Lung (tissue), 12 donors: ENCODE results near the gene MTFR2. TPM values are rescaled to one million over a fixed set of nuclear protein-coding genes. Genes with fewer than 3 reads are reported as not detected.

ENCODE experiments used
- ATAC-seq: fragments of 200-7000 bp; cut with Tn5 transposase; one replicate; pipeline ENCODE4 v1.9.1; 2020; ENCODE audit warnings: moderate number of reproducible peaks; ENCODE audit not compliant: insufficient read depth, low FRiP score
- DNase-seq, 3 donors: peaks; one replicate each; pipeline ENCODE4 v3.0.0-alpha.2; 2013 to 2017
- H3K27ac ChIP-seq, 2 donors: one replicate each; pipeline ENCODE4 v1.5.1; 2013; ENCODE audit warnings: mild to moderate bottlenecking in 2 of 2, moderate library complexity in 2 of 2, control low read depth in 1 of 2, inconsistent platforms in 1 of 2, low read depth in 1 of 2, low read length in 1 of 2
- H3K27me3 ChIP-seq, 3 donors: one replicate each; pipeline ENCODE4 v1.5.1; 2013; ENCODE audit warnings: low read length in 2 of 3; ENCODE audit not compliant: control insufficient read depth in 3 of 3, insufficient read depth in 3 of 3
- H3K36me3 ChIP-seq, 4 donors: one replicate each; pipeline ENCODE4 v1.5.1; 2013; ENCODE audit warnings: low read length in 4 of 4, mild to moderate bottlenecking in 1 of 4, moderate library complexity in 1 of 4; ENCODE audit not compliant: control insufficient read depth in 4 of 4, insufficient read depth in 4 of 4
- H3K4me1 ChIP-seq, 5 donors: one replicate each; pipeline ENCODE4 v1.5.1; 2013; ENCODE audit warnings: low read length in 5 of 5, mild to moderate bottlenecking in 2 of 5, moderate library complexity in 1 of 5; ENCODE audit not compliant: control insufficient read depth in 5 of 5, insufficient read depth in 5 of 5
- H3K4me3 ChIP-seq: one replicate; pipeline ENCODE4 v1.5.1; 2013; ENCODE audit warnings: mild to moderate bottlenecking, control low read depth, moderate library complexity
- H3K9ac ChIP-seq, 2 donors: one replicate each; pipeline ENCODE4 v1.5.1; 2013; ENCODE audit warnings: low read length in 2 of 2, control low read depth in 1 of 2; ENCODE audit not compliant: insufficient read depth in 1 of 2
- H3K9me3 ChIP-seq, 4 donors: one replicate each; pipeline ENCODE4 v1.5.1; 2013; ENCODE audit warnings: low read length in 3 of 4, mild to moderate bottlenecking in 1 of 4, moderate library complexity in 1 of 4; ENCODE audit not compliant: control insufficient read depth in 4 of 4, insufficient read depth in 3 of 4
- WGBS, 2 donors: extraction: QIAGEN DNeasy Blood & Tissue Kit; methylation state at CpG; one replicate each; pipeline ENCODE4 v1.1.7; 2013; 5-methylcytosine and 5-hydroxymethylcytosine counted together
- polyA plus RNA-seq, 2 donors: library from polyadenylated mRNA; stranded (reverse); fragments of 200-250 nt; gene quantifications; one replicate each; pipeline ENCODE4 v1.2.1, GENCODE V29; 2013
- total RNA-seq, 2 donors: library from RNA; depleted of rRNA in 1 of 2; stranded (reverse); fragments of >200 nt in 1 of 2; gene quantifications; one replicate each; pipeline ENCODE4 v1.2.1, GENCODE V29; 2014 to 2021
- TF ChIP-seq, protein P1 (sequence below): IDR thresholded peaks from 2 replicates; pipeline ENCODE4 v1.5.1; 2012; ENCODE audit warnings: mild to moderate bottlenecking; ENCODE audit errors: control extremely low read depth, extremely low read depth
- donor health status: control.
- donor health status: control.
- donor health status: Bipolar disorder and iron deficiency.
- donor health status: healthy.
- donor health status: DM: yes; HTN: yes; CAD: no.

MTFR2 gene
- total and polyA plus RNA-seq, 4 donors = 0.65 to 2.3 (median 1.3) TPM

DNA sequence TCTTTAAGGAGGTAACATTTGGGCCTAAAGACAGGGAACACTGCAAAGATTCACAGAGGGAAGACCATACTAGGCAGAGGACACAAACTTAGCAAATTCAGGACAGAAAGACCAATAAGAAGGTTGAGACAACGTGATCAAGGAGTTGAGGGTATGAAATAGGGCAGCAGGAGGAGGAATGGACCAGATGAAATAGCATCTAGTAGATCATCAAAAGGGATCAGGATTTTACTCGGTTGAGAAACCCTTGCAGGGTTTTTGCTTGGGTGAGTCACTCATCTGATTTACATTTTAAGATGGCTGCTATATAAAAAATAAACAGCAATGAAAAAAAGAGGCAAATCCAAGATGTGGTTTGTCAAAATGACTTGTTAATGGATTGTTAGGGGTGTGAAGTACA is 34.8 kb upstream of the MTFR2 start:
- Histone ChIP-seq H3K9ac (no peak overlapping the region), H3K4me1 (peaks cover 0 to 30% (median 13%) of the 10 kb centered on the region in 5 donors), H3K27me3 (no peaks in the 10 kb centered on the region), H3K9me3 (no peaks in the 10 kb centered on the region), H3K36me3 (peaks cover 1 to 10% (median 6%) of the 10 kb centered on the region in 4 donors), H3K4me3 (no peak overlapping the region), H3K27ac (no peak overlapping the region)
- TF ChIP-seq, protein P1, sequence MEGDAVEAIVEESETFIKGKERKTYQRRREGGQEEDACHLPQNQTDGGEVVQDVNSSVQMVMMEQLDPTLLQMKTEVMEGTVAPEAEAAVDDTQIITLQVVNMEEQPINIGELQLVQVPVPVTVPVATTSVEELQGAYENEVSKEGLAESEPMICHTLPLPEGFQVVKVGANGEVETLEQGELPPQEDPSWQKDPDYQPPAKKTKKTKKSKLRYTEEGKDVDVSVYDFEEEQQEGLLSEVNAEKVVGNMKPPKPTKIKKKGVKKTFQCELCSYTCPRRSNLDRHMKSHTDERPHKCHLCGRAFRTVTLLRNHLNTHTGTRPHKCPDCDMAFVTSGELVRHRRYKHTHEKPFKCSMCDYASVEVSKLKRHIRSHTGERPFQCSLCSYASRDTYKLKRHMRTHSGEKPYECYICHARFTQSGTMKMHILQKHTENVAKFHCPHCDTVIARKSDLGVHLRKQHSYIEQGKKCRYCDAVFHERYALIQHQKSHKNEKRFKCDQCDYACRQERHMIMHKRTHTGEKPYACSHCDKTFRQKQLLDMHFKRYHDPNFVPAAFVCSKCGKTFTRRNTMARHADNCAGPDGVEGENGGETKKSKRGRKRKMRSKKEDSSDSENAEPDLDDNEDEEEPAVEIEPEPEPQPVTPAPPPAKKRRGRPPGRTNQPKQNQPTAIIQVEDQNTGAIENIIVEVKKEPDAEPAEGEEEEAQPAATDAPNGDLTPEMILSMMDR = no peak
- WGBS, 2 donors = 22 to 41% methylated on average over 2 of the region's 2 CpGs
- DNase-seq (no peak), ATAC-seq (no peak)

DNA sequence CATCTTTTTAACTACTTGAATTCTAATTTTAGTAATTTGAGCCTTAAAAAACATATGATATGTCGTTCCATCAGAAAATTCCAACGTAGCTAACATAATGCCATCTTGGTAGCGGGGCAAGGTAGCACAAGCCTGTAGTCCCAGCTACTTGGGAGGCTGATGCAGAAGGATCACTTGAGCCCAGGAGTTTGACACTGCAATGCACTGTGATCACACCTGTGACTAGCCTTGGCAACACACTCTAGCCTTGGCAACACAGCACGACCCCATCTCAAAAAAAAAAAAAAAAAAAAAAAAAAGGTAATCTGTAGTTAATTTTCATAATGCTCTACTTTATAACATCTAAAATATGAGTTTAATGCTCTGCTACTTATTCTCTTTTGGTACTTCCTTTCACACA is 32.8 kb upstream of the MTFR2 start:
- H3K27me3 ChIP-seq = no peaks in the 10 kb centered on the region
- TF ChIP-seq, protein P1 = no peak
- whole genome bisulfite sequencing, 2 donors = 64 to 65% methylated on average over 4 of the region's 4 CpGs
- no peaks in the 10 kb centered on the region for H3K9me3 ChIP-seq
- no peak for ATAC-seq
- peaks cover 1 to 10% (median 6%) of the 10 kb centered on the region in 4 donors for H3K36me3 ChIP-seq
- no peak for DNase-seq
- H3K27ac ChIP-seq = peak overlapping the region in 1 of 2 donors; percentile 40
- no peak overlapping the region for H3K9ac ChIP-seq
- no peak overlapping the region for H3K4me3 ChIP-seq
- H3K4me1 ChIP-seq = peaks cover 0 to 26% (median 12%) of the 10 kb centered on the region in 5 donors

- no peak for ATAC-seq
- H3K9ac ChIP-seq = no peak overlapping the region
- H3K36me3 ChIP-seq = peaks cover 1 to 27% (median 10%) of the 10 kb centered on the region in 4 donors
- no peak overlapping the region for H3K4me3 ChIP-seq
- H3K4me1 ChIP-seq = peaks cover 0 to 18% (median 8%) of the 10 kb centered on the region in 5 donors
- TF ChIP-seq, protein P1 = no peak
- no peaks in the 10 kb centered on the region for H3K27me3 ChIP-seq
- 82 to 83% methylated on average over 3 of the region's 3 CpGs for WGBS, 2 donors
- H3K27ac ChIP-seq = no peak overlapping the region
- DNase-seq = no peak
- no peaks in the 10 kb centered on the region for H3K9me3 ChIP-seq
Observed at GRCh38 chr6:136280032-136280609, 30.0 kb upstream of the MTFR2 start.

GRCh38 chr6:136274062-136274461 is 24.0 kb upstream of the MTFR2 start:
- no peak overlapping the region for H3K4me3 ChIP-seq
- TF ChIP-seq, protein P1 = no peak
- H3K27me3 ChIP-seq = no peaks in the 10 kb centered on the region
- H3K27ac ChIP-seq = no peak overlapping the region
- no peak overlapping the region for H3K9ac ChIP-seq
- DNase-seq (no peak), ATAC-seq (no peak)
- peaks cover 9 to 51% (median 22%) of the 10 kb centered on the region in 4 donors for H3K36me3 ChIP-seq
- 38 to 59% methylated on average over 1 of the region's 1 CpG for WGBS, 2 donors
- H3K4me1 ChIP-seq = no peaks in the 10 kb centered on the region
- no peaks in the 10 kb centered on the region for H3K9me3 ChIP-seq
